IMR-90 (cell line): Measurements from ENCODE around the gene RBM44. TPM values are rescaled to one million over a fixed set of nuclear protein-coding genes. Genes with fewer than 3 reads are reported as not detected.

ENCODE experiments used
- ATAC-seq: fragments of 200-7000 bp; cut with Tn5 transposase; 2 replicates; pipeline ENCODE4 v1.9.1; 2020; ENCODE audit warnings: low read depth, mild to moderate bottlenecking, moderate library complexity
- BruUV-seq: library from RNA; stranded (reverse); fragments of 400-500 nt; replicated peaks from 2 replicates; lab custom pipeline; 2021; lab: Mats Ljungman, UMichigan
- CTCF ChIA-PET: fragments of 300-600 bp; formaldehyde crosslinking; extraction: SDS; loops from one replicate; lab custom pipeline; 2021; ENCODE audit warnings: antibody characterized with exemption; lab: Yijun Ruan, JAX
- POLR2A ChIA-PET: fragments of 300-600 bp; sonication (Branson Sonifier 250); formaldehyde crosslinking; loops from one replicate; lab custom pipeline; 2022; ENCODE audit warnings: antibody characterized with exemption; ENCODE audit not compliant: unreplicated experiment; lab: Charles Lee
- DNase-seq: peaks from one replicate; pipeline ENCODE4 v3.0.0; 2013
- H2AFZ ChIP-seq: replicated peaks from 2 replicates; pipeline ENCODE3; 2013; ENCODE audit warnings: low read length, mild to moderate bottlenecking; ENCODE audit not compliant: poor library complexity
- H2AK5ac ChIP-seq: 2 replicates; pipeline ENCODE4 v1.6.1; 2013; ENCODE audit warnings: low read depth, low read length, inconsistent platforms
- H2AK9ac ChIP-seq: replicated peaks from 2 replicates; pipeline ENCODE3; 2013; ENCODE audit warnings: mild to moderate bottlenecking, low read depth, low read length, moderate library complexity; ENCODE audit not compliant: poor library complexity
- H2BK120ac ChIP-seq: 2 replicates; pipeline ENCODE4 v1.6.1; 2013; ENCODE audit warnings: low read depth, low read length, inconsistent platforms
- H2BK15ac ChIP-seq: 3 replicates; pipeline ENCODE4 v1.6.1; 2013; ENCODE audit warnings: low read depth, low read length, inconsistent platforms
- H2BK20ac ChIP-seq: 2 replicates; pipeline ENCODE4 v1.6.1; 2013; ENCODE audit warnings: low read depth, mild to moderate bottlenecking, inconsistent platforms, low read length, moderate library complexity
- H2BK5ac ChIP-seq: 2 replicates; pipeline ENCODE4 v1.6.1; 2013; ENCODE audit warnings: mild to moderate bottlenecking, low read depth, low read length, inconsistent platforms; ENCODE audit not compliant: poor library complexity, severe bottlenecking
- H3K14ac ChIP-seq: replicated peaks from 2 replicates; pipeline ENCODE4 v1.6.1; 2013; ENCODE audit warnings: low read depth, low read length, inconsistent platforms
- H3K18ac ChIP-seq: 2 replicates; pipeline ENCODE4 v1.6.1; 2013; ENCODE audit warnings: low read depth, low read length, control low read depth
- H3K23ac ChIP-seq: 2 replicates; pipeline ENCODE4 v1.6.1; 2013; ENCODE audit warnings: low read depth, low read length, inconsistent platforms
- H3K27ac ChIP-seq: 2 replicates; pipeline ENCODE4 v1.5.1; 2013; ENCODE audit warnings: mild to moderate bottlenecking, control low read depth, low read length; ENCODE audit not compliant: insufficient read depth
- H3K27me3 ChIP-seq: 2 replicates; pipeline ENCODE4 v1.6.1; 2013; ENCODE audit warnings: low read length; ENCODE audit not compliant: control insufficient read depth, insufficient read depth
- H3K36me3 ChIP-seq: 2 replicates; pipeline ENCODE4 v1.6.1; 2013; ENCODE audit warnings: low read length, mixed read lengths; ENCODE audit not compliant: control insufficient read depth, insufficient read depth
- H3K4ac ChIP-seq: 2 replicates; pipeline ENCODE4 v1.6.1; 2013; ENCODE audit warnings: low read depth, low read length, inconsistent platforms
- H3K4me1 ChIP-seq: 2 replicates; pipeline ENCODE4 v1.6.1; 2013; ENCODE audit warnings: low read length, mixed read lengths; ENCODE audit not compliant: control insufficient read depth, insufficient read depth
- H3K4me2 ChIP-seq: 2 replicates; pipeline ENCODE4 v1.6.1; 2013; ENCODE audit warnings: low read depth, mild to moderate bottlenecking, control low read depth, low read length, moderate library complexity
- H3K4me3 ChIP-seq: 2 replicates; pipeline ENCODE4 v1.5.1; 2013; ENCODE audit warnings: low read depth, mild to moderate bottlenecking, control low read depth, low read length, moderate library complexity; ENCODE audit not compliant: insufficient read depth
- H3K56ac ChIP-seq: 2 replicates; pipeline ENCODE4 v1.6.1; 2013; ENCODE audit warnings: low read length, inconsistent platforms; ENCODE audit not compliant: insufficient read depth; ENCODE audit errors: extremely low read depth
- H3K79me1 ChIP-seq, 2 experiments: 2 replicates each; pipeline ENCODE4 v1.6.1; 2013; ENCODE audit warnings: low read length in 2 of 2, inconsistent platforms in 1 of 2, low read depth in 1 of 2
- H3K9ac ChIP-seq: 2 replicates; pipeline ENCODE4 v1.6.1; 2013; ENCODE audit warnings: low read depth, low read length, control low read depth
- H3K9me1 ChIP-seq: 2 replicates; pipeline ENCODE4 v1.6.1; 2013; ENCODE audit warnings: low read length, inconsistent platforms; ENCODE audit not compliant: insufficient read depth
- H3K9me3 ChIP-seq: 2 replicates; pipeline ENCODE4 v1.6.1; 2013; ENCODE audit warnings: low read length; ENCODE audit not compliant: control insufficient read depth, insufficient read depth
- H4K20me1 ChIP-seq: 2 replicates; pipeline ENCODE4 v1.6.1; 2013; ENCODE audit warnings: low read length, inconsistent platforms; ENCODE audit not compliant: insufficient read depth
- H4K5ac ChIP-seq: 2 replicates; pipeline ENCODE4 v1.6.1; 2013; ENCODE audit warnings: mild to moderate bottlenecking, low read depth, low read length, control low read depth
- H4K8ac ChIP-seq, 2 experiments: 2 replicates each; pipeline ENCODE4 v1.6.1; 2013; ENCODE audit warnings: low read depth in 2 of 2, low read length in 2 of 2, control low read depth in 1 of 2, inconsistent platforms in 1 of 2
- H4K91ac ChIP-seq: 2 replicates; pipeline ENCODE4 v1.6.1; 2013; ENCODE audit warnings: low read depth, low read length, inconsistent platforms; ENCODE audit not compliant: insufficient read depth
- BHLHE40 ChIP-seq: fragments of 150-350 bp; IDR thresholded peaks from 2 replicates; pipeline ENCODE4 v1.6.1; 2016; ENCODE audit warnings: mild to moderate bottlenecking, low read depth, low read length
- CEBPB ChIP-seq: IDR thresholded peaks from 2 replicates; pipeline ENCODE4 v1.6.1; 2012; ENCODE audit warnings: low read depth, low read length, improper control_type of control experiment
- CHD1 ChIP-seq: IDR thresholded peaks from 2 replicates; pipeline ENCODE4 v1.6.1; 2012; ENCODE audit warnings: low read depth, low read length, improper control_type of control experiment
- CTCF ChIP-seq: conservative IDR thresholded peaks from 2 replicates; pipeline ENCODE4 v1.5.1; 2012; ENCODE audit warnings: mild to moderate bottlenecking, low read depth, low read length, improper control_type of control experiment
- FOS ChIP-seq: fragments of 150-350 bp; IDR thresholded peaks from 2 replicates; pipeline ENCODE4 v1.6.1; 2016; ENCODE audit warnings: low read depth, low read length
- MAFK ChIP-seq: IDR thresholded peaks from 2 replicates; pipeline ENCODE4 v1.6.1; 2012; ENCODE audit warnings: low read depth, low read length, improper control_type of control experiment
- MXI1 ChIP-seq: IDR thresholded peaks from 2 replicates; pipeline ENCODE4 v1.6.1; 2012; ENCODE audit warnings: low read depth, mild to moderate bottlenecking, low read length, moderate library complexity, borderline replicate concordance
- NFE2L2 ChIP-seq: fragments of 150-350 bp; IDR thresholded peaks from 2 replicates; pipeline ENCODE4 v1.6.1; 2016; ENCODE audit warnings: low read depth, mild to moderate bottlenecking, low read length
- POLR2A ChIP-seq: IDR thresholded peaks from 2 replicates; pipeline ENCODE4 v1.6.1; 2012; ENCODE audit warnings: mild to moderate bottlenecking, low read depth, low read length
- RAD21 ChIP-seq: IDR thresholded peaks from 2 replicates; pipeline ENCODE4 v1.6.1; 2012; ENCODE audit warnings: low read length, improper control_type of control experiment
- RFX5 ChIP-seq: IDR thresholded peaks from 2 replicates; pipeline ENCODE4 v1.8.0; 2012; ENCODE audit warnings: low read depth, mild to moderate bottlenecking, low read length, moderate library complexity
- SMC3 ChIP-seq: fragments of 150-350 bp; IDR thresholded peaks from 2 replicates; pipeline ENCODE4 v1.6.1; 2016; ENCODE audit warnings: low read depth, mild to moderate bottlenecking, antibody characterized with exemption, low read length, moderate library complexity
- USF2 ChIP-seq: fragments of 150-350 bp; IDR thresholded peaks from 2 replicates; pipeline ENCODE4 v1.6.1; 2017; ENCODE audit warnings: mild to moderate bottlenecking, antibody characterized with exemption, low read length, low read depth
- WGBS, 2 experiments: methylation state at CpG; one replicate each; pipeline versions ENCODE4 v1.1.5 to v1.1.7; 2013; ENCODE audit warnings: missing lambda C conversion rate in 2 of 2; ENCODE audit not compliant: insufficient read length in 1 of 2; ENCODE audit errors: extremely low coverage in 2 of 2; 5-methylcytosine and 5-hydroxymethylcytosine counted together
- dilution Hi-C: fragments of 300-500 bp; cut with HindIII; formaldehyde crosslinking; loops from one replicate; pipeline ENCODE4 v1.14.3; 2018; ENCODE audit warnings: low sequenced_read_pairs; ENCODE audit not compliant: unreplicated experiment
- in situ Hi-C: fragments of 300-500 bp; cut with MboI; formaldehyde crosslinking; loops from 3 replicates; pipeline ENCODE4 v1.14.3; 2019; ENCODE audit warnings: low sequenced_read_pairs, inconsistent platforms, mixed read lengths
- intact Hi-C: fragments of 100-400 bp; cut with micrococcal nuclease; formaldehyde crosslinking; loops from 2 replicates; pipeline ENCODE4 v1.10.0; 2022
- polyA plus RNA-seq, 3 experiments: library from polyadenylated mRNA; depleted of rRNA; stranded (reverse); fragments of >200 nt; gene quantifications; 2 replicates each; pipeline ENCODE4 v1.2.3, GENCODE V29; 2012; ENCODE audit warnings: low replicate concordance in 1 of 3
- total RNA-seq: library from RNA; depleted of rRNA; stranded (reverse); fragments of >200 nt; gene quantifications from 2 replicates; pipeline ENCODE4 v1.2.3, GENCODE V29; 2012

Gene RBM44
- total and polyA plus RNA-seq, 2 of the 4 experiments (the other 2 are of a cell fraction), result 0.14 to 0.18 TPM

- intact Hi-C loops, result loop anchor here (1.0 to 10.0 kb wide), 2 partner anchors 193 to 491 kb away; no protein-coding TSS in a partner anchor
- no peak overlapping the region for H3K56ac ChIP-seq
- no peak overlapping the region for H3K4me2 ChIP-seq
- POLR2A ChIA-PET, result no interaction called here
- H4K5ac ChIP-seq, result no peak overlapping the region
- H3K27me3 ChIP-seq, result no peaks in the 10 kb centered on the region
- H3K9ac ChIP-seq, result no peak overlapping the region
- no TSS peak for BruUV-seq
- no peak overlapping the region for H2AK9ac ChIP-seq
- H3K9me1 ChIP-seq, result 0 out of 2 replicates have a peak, but pooled peaks cover 3% of the 10 kb centered on the region
- H2BK5ac ChIP-seq, result no peak overlapping the region
- peaks cover 6 to 44% of the 10 kb centered on the region in 2 experiments for H3K79me1 ChIP-seq
- H3K36me3 ChIP-seq, result peaks cover 23% of the 10 kb centered on the region
- in situ Hi-C loops, result no loop called here
- no peak overlapping the region for H2BK120ac ChIP-seq
- CTCF ChIA-PET, result interaction anchor here (0.6 kb wide), 1 partner anchor 21 kb away, joined by 3 read pairs; no protein-coding TSS in a partner anchor
- H4K20me1 ChIP-seq, result no peaks in the 10 kb centered on the region; the same call in 1 of the 2 replicates
- no peak overlapping the region for H3K18ac ChIP-seq
- DNase-seq, result no peak
- H3K14ac ChIP-seq, result no peak overlapping the region
- H4K91ac ChIP-seq, result no peak overlapping the region
- H3K9me3 ChIP-seq, result no peaks in the 10 kb centered on the region
- no peak overlapping the region for H3K23ac ChIP-seq
- TF ChIP-seq CEBPB (no peak), SMC3 (no peak), MXI1 (no peak), CTCF (no peak), FOS (no peak), CHD1 (no peak), RAD21 (no peak), POLR2A (no peak), USF2 (no peak), RFX5 (no peak), MAFK (no peak), BHLHE40 (no peak), NFE2L2 (no peak)
- no peak overlapping the region for H2BK20ac ChIP-seq
- no peaks in the 10 kb centered on the region for H3K4me1 ChIP-seq
- H2AK5ac ChIP-seq, result no peak overlapping the region
- H2AFZ ChIP-seq, result no peak overlapping the region
- H2BK15ac ChIP-seq, result no peak overlapping the region
- WGBS, 2 experiments, result 100% methylated on average over 3 of the region's 15 CpGs; no CpG with 5 or more reads in 1 of the 2 experiments
- H3K4ac ChIP-seq, result no peak overlapping the region
- dilution Hi-C loops, result no loop called here
- H3K27ac ChIP-seq, result no peak overlapping the region
- H3K4me3 ChIP-seq, result no peak overlapping the region
- no peak overlapping the region for H4K8ac ChIP-seq
- no peak for ATAC-seq
Observed at GRCh38 chr2:237773826-237774225, 24.8 kb upstream of the RBM44 start.
